Raji (cell line): ENCODE results near the gene CPNE4.

Experiments used
- POLR2A ChIP-seq: IDR thresholded peaks from 2 replicates; pipeline ENCODE4 v1.6.1; 2011; ENCODE audit warnings: low read depth, low read length, control low read depth; ENCODE audit not compliant: insufficient read depth

Gene CPNE4

DNA sequence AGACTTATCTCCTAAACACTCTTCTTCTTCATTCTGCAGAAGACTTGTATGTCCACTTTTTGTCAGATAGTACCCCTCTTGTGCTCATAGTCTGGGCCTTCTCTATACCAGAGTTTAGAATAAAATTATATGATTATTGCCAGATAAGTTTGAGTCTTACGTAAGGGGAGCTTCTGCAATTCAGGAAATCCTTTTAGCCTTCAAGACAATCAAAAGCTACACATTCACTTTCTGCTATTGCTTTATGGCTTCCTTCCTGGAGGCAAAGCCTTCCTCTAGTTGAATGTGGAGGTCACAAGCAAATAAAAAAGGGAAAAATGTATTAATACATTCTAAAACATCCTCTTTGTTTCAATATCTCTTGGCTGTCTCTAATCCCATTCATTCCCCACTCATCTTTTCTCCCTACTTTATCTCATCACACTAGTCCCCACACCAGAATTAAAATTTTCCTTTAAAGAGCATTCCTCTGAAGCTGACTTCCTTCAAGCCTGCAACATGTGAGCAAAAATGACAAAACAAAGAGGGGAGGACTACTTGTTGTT is 186.8 kb downstream of the CPNE4 start:
- TF ChIP-seq POLR2A: no peak

DNA sequence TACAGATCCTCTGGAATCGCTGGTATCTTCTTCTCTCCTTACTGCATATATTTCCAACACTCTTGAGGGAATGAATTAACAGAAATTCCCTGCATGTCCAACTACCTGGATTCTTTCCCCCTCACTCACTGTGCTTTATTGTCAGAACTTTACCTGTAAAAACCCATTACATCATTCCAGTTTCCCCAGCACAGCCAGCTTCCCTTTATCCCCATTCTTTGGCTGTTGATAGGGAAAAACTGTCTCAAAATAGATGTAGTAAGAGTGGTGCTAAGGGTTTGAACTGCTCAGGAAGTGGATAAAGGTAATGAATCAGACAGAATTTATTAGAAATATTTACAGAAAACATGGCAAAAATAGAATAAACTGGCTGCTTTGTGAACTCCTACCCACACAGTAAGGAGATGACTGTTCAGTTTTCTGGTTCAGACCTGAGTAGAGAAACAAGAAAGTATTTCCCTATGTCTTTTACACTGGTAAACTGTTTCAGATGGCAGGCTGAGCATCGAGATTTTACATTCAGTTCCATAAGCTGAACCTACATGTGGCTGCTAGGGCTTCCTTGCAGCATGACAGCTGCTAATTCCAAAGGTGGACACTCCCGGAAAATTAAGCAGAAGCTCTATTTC is 188.4 kb downstream of the CPNE4 start:
- TF ChIP-seq POLR2A: no peak

DNA sequence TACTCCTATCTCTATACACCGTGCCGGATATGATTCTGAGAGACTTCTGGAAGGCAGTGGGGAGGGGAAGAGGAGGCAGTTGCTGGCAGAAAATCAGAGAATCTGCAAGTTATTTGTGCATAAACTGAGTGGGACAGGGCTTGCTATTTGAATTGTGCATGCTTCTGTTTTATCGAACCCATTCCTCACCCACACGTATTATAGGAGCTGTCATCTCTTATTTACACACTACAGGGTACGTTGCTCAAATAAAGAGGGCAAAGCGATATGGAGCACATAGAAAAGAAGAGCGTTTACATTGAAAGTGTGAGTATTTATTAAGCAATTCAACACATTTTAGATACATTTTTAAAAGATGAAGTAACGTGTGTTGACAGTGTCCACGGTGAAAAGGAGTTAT is 191.6 kb downstream of the CPNE4 start:
- TF ChIP-seq POLR2A: no peak

DNA sequence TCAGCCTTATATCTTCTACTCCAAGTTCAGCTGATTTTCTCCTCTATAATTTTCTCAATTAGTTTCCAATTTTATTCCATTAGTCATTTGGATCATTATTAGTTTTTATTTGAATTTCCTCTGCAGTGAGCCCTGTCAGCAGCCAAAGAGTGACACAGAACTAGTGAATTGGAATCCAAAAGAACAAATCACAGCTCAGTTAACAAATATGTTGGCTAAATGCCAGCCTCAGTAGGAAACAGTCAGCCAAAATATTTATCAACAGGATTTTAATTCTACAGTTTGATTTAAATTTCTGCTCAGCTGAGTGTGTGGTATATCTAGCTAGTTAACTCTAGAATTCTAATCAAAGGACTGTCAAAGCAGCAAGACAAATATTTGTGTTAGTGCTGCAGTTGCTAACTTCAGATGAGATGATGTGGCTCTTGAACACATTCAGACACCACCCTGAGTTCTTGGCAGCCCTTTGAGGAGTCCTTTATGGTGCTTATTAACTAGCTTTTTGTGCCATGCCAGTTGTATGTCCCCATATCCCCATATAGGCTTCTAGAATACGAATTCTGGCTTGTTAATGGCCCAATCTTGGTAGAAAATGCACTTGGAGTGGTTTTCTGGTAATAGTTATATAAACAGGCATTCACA is 194.5 kb downstream of the CPNE4 start:
- no peak for TF ChIP-seq POLR2A

DNA sequence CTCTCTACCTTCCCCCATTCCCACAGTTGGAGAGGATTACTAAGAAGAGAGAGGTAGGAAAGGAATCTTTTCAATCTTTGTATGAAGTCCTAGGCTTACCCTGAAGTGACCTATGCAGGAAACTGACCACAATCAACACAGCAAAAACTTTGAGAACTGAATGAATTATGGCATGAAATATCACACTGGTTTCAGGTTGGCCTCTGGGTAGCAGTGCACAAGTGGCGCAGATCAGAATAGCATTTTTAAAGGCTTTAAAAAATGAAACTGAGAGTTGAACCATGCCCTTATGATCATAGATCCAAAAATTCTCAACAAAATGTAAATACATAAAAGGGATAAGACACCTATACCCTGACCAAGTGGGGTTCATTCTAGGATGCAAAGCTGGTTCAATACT is 198.9 kb downstream of the CPNE4 start:
- no peak for TF ChIP-seq POLR2A

DNA sequence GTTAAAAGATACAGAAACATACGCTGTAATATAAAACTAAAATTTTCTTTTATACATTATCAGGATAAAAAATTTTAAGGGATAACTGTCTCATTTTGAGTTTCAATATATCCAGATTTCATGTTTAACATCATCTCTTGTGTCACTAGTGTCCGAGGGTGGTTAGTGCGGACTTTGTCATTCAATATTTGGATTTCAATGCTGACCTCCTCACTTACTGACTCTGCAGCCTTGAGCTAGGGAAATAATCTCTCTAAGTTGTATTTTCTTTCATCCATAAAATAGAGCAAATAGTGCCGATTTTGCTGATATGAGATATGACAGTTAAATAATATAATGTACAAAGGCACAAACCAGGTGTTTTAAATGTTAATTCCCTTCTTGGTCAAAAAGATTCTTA is 203.2 kb downstream of the CPNE4 start:
- TF ChIP-seq POLR2A: no peak

DNA sequence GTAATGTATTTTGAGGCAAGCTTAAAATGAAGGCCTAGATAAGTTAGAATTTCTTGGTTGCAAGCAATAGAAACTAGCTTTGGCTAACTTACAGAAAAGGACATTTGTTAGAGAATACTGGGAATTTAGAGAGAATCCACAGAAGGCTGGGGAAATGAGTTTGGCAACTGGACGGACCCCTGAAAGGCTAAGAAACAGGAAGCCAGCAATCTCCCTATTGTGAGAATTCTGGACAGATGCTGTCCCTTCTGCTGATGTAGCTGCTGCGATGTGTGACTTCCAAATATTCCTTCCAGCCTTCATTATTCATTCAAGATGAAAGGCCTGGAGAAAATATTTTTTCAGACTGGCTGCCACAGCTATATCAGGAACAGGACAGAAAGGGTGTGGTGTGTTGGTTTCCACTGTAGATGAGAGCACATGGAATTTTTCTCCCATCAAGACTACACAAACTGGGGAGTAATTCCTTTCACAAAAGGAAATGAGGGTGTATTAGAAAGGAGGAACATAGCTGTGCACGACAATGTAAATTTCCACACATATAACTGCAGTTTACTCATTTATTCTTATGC is 213.5 kb downstream of the CPNE4 start:
- TF ChIP-seq POLR2A: no peak

DNA sequence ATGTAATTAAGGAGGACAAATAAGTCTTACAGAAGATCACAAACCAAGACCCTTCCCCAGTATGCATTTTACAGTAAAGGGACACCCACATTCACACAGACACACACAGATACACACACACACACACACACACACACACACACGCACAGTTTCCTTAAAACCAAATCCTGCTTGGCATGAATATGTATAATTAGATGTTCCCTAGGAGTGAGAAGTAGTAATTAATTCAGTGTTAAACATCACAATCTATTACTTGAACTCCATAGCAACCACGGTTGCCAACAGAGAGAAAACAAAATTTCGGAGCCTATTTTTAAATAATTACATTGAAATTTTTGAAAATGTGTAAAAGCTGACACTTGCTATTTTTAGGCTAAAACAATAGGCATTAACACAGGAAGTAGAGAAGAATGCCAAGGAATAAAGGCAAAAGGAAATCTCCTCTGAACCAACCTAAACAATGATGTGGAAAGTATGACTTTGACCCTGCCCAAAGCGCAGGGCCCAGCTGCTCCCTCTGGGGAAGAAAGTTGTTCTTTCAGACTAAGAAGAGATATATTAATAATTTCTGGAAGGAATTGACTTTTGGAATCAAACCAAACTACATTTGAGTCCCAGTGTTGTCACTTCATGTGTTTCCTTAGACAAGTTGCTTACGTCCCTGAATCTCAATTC is 215.3 kb downstream of the CPNE4 start:
- TF ChIP-seq POLR2A: no peak

DNA sequence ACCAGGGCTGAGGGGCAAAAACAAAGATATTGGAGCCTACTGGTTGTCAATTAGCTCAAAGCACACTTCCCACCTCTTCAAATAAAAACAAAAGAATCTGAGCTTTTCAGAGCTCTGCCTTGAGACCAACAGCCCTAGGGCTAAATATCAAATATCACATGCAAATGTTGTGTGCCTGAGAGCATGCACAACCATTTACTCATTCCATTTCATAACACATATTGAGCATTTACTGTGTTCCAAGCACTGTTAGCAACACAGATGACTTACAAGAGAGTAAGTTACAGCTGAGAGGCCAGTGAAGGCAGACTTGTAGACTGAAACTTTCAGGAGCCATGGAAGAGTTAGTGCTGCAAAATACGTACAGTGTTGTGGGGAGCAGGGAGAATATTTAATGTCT is 222.4 kb downstream of the CPNE4 start:
- TF ChIP-seq POLR2A: no peak

DNA sequence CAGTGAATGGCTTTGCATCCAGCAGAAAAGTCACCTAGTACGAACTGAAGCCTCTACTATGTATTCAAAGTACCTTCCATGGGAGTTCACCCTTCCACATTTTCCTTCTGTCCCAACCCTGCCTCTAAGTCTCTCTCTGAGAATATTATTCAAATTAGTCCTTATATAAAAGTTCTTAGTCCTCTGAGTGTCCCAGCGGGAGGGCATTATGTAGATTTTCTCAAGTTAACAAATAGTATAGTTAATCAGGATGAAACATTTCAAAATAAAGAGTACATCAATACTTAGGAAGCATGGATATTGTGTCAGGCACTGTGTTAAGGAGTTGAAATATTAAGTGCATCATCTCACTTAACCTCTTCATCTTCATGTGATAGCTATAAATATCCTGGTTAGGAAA is 223.3 kb downstream of the CPNE4 start:
- no peak for TF ChIP-seq POLR2A

DNA sequence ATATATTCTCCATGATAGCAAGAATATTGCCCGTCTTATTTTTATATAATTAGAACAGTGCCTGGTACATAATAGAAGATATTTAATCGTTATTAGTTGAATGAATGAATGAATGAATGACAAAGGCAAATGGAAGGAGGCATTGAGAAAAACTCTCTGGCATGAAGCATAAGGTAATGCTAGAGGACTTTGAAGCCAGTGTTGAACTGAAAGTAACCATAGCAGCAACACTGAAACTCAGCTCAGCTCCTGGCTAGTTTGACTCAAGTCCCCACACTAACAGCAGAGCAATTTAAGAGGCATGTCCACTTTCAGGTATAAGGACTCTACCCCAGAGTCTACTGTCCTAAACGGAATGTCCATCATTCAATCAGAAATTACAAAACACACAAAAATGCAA is 227.0 kb downstream of the CPNE4 start:
- TF ChIP-seq POLR2A: no peak

DNA sequence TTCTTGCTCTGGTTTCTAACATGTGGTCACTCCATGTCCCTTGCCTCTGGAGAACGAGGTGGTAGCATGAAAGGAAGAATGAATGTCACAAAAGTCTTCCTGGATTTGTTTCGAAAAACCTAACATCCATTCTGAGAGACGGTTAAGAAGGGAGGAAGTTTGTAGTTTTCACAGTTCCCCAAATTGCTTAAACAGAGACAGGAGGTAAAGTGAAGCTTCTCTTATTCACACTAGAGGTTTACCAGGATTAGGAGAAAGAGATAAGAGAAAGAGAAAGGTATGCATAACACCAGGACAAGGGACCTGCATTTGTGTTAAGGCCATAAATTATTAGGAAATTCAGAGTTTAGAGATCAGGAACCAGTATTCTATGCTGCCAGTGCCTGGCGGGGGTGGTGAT is 228.1 kb downstream of the CPNE4 start:
- no peak for TF ChIP-seq POLR2A

DNA sequence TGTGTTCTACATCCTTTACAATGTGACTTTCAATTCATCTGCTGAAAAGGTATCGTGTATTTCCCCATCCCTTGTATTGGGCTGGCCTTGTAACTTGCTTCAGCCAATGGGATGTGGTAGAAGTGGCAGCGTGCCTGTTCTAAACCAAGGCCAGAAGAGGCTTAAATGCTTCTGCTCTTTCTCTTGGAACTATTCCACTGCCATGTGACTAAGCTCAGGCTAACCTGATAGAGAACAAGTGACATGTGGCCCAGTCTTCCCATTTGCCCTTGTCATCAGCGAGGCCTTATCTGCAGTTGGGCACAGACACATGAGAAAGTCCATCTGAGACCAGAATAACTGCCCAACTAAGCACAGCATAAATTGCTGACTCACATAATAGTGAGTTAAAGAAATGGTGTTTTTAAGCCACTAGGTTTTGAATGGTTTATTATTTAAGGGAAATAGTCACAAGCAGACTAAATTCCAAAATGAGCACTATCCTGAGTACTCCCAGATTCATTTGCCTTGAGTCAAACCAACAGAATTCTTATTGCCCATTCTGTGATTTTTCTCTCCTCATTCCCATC is 230.2 kb downstream of the CPNE4 start:
- TF ChIP-seq POLR2A: no peak

DNA sequence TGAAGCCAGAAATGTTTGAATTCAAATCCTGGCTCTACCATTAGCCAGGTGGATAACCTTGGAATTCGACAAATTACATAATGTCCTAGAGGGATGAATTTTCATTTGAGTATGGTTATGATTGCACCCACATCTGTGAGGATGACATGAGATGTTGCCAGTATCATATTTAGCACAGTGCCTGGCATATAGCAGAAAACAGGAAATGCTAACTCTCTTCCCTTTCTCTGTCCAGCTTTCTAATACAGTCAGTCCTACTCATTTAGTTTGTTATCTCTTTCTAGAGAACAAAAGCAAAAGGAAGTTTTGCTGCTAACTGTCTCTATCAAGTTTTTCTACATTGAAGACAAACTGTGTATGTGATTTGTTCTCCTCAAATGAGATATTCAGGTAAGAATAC is 231.7 kb downstream of the CPNE4 start:
- no peak for TF ChIP-seq POLR2A

DNA sequence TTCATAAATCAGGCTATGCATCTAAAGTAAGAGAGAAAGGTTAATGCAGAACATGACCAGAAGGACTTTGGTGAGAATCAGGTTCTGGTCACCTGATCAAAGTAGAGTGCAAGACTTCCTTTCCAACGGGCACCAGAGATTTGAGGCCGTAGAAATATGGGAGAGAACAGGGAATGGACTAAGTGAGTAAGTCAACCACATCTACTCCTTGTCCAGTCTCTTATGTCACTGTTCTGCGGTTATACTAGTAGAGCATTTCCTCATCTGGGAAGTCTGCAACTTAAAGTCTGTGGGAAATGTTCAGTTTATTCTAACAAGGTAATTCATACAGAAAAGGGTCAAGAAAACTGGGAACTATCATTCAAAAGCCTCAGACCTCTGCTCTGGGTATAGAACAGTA is 232.8 kb downstream of the CPNE4 start:
- no peak for TF ChIP-seq POLR2A

DNA sequence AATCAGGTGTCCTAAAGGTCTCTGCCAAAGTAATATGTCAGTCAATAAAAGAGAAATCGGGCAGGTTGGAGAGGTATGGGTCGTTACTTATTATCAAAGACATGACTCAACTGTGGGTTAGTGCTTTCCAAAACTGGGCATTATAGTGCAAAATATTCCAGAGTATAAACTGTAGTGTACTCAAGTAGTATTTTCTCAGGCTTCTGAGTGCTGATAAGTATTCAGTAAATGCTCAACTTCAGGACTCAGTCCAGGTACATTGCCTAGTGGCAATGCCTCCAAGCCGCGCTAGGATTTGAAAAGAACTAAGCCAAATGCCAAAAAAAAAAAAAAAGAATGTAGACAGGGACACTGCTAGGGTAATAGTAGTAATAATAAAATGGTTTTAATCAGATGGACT is 233.2 kb downstream of the CPNE4 start:
- TF ChIP-seq POLR2A: no peak

DNA sequence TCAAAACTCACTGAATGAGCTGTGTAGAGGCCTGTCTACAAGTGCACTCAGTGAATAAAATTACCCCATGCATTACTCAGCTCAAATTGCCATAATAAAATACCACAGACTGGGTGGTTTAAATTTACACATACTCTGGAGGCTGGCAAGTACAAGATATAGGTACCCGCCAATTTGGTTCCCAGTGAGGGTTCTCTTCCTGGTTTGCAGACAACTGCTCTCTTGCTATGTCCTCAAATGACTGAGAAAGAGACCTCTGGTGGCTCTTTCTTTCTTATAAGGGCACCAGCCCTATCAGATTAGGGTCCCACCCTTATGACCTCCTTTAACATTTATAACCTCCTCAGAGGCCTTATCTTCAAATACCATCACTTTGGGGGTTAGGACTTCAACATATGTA is 237.0 kb downstream of the CPNE4 start:
- TF ChIP-seq POLR2A: no peak
